B cell (primary cell): ENCODE data around the gene RNF40.

ENCODE experiments used
- CTCF ChIP-seq: fragments of 200-600 bp; IDR thresholded peaks from one replicate; pipeline ENCODE4 v1.8.0; 2022; ENCODE audit warnings: antibody characterized with exemption, mild to moderate bottlenecking
- EZH2 ChIP-seq: IDR thresholded peaks from 2 replicates; pipeline ENCODE4 v1.6.1; 2012; ENCODE audit warnings: borderline replicate concordance, low read depth, mild to moderate bottlenecking, moderate library complexity, low read length; ENCODE audit not compliant: insufficient read depth, poor library complexity, severe bottlenecking

GRCh38 chr16:30715750-30716445 lies 46.2 kb upstream of the RNF40 start:
- TF ChIP-seq CTCF = no peak
- no peak for TF ChIP-seq EZH2
